Measurements from ENCODE around the gene FAM118B.

FAM118B gene

DNA sequence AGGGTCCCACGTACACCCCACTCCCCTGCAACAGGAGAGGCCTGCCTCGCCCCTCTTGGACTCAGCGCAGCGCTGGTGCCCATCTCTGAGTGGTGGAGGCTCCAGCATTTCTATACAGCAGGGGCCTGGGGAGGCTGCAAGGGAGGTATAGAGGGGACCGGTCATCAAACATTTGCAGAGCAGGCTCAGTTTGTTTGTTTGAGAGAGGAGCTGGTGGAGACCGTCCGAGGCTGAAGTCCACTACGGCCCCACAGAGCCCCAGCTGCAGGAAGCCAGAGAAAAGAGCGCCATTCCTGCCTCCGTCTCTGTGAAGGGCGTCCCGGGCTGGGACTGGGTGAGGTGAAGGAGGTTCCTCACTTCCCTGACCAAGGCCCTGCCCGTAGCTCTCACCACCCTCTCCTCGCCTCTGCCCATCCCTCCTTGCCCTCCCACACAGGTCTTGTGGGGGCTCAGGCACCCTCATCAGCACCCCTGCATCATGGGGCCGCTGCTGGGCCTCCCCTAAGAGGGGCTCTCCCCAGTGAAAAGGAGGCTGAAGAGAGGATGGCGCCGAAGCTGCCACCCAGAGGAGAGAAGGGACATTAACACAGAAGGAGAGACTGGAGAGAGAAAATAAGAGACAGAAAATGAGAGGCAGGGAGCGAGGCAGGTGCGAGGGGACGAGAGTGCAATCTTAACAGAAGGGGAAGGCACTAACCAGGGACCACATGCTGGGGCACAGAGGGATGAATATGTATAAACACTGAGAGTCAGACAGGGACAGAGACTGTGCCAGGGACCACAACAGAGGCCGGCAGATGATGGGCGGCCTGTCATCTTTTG lies 24.7 kb upstream of the FAM118B start:
- DNase-seq: peak; percentile 34

DNA sequence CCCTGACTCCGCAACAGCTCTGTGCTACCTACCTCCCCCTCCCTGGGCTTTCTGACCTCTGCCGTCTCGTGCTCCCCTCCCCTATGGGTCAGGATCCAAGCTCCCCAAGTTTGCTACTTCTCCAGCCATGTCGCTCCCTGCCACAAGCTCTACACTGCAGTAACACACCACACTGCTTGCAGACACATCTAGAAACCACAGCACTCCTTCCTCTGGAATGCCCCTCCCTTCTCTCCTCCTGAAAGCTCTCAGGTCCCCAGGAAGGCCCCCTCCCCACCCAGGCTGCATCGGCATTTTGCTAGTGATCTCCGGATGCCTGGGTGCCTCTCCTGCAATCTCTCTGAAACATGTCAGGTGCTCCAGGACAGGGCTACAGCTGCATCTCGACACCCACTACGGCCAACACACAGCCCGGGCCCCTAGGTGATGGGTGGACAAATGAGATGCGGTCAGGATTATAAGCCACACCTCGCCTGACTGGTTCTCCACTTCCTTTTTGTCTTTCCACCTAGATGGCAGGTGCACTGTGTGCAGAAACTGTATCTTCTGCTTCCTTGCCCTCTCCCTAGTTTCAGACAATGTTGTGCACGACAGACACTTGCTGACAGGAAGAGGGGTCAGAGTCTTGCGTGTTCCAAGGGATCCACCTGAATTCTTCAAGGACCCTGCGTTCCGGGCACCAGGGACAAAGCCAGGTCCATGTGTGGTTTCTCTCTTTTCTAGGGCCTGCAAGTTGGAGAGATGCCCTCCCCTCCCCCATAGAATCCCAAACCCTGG lies 23.1 kb upstream of the FAM118B start:
- no peak for DNase-seq

DNA sequence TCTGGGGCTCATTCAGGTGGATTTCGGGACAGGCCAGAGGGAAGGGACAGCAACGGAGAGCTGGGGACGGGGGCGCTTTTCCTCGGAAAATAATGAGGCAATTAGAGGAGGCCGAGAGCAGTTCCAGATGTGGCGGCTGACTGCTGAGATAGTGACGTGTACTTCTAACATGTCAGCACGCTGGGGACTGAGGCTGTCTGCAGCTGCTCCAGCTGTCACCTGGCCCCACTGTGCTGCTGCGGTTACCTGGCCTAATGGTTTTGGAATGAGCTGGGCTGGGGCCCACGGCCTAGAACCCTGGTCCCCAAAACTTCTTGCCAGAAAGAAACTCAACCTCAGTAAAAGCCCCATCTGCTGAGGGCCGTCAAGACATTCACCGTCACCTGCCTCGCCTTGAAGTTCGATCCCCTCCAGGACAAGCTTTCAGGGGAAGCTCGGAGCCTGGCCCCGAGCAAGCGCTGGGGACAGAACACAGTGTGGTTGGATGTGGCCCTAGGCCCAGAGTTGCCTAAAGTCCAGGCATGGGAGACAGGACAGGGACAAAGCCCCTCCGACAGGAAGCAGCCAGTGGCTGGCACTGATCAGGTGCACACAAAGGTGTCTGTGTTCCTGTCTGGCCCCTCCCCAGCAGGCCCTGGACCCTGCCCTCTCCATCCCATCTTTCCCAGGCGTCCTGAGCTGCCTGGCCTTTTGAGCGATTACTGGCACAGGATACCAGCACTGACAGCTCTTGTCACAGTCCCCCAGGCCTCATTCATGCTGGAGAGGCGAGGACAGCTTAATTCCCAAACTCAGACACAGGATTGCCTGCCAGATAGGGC lies 22.3 kb upstream of the FAM118B start:
- peak; percentile 14 for DNase-seq

DNA sequence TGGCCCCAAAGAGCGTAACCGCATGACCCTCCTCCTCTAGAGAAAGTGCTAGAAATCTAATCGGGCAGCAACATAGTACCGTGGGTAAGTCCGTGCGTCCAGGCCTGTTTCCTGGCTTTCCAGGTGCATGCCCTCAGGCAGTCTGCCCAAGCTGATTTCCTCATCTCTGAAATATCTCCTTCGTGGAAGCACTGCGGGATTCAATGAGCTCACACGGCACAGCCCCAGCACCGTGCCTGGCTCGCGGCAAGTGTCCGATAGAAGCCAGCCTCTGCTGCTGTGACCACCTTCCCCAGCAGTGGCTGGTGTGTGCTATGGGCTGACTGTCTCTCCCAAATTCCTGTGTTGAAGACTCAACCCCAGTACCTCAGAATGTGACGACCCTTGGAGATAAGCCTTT lies 20.8 kb upstream of the FAM118B start:
- no peak for DNase-seq

DNA sequence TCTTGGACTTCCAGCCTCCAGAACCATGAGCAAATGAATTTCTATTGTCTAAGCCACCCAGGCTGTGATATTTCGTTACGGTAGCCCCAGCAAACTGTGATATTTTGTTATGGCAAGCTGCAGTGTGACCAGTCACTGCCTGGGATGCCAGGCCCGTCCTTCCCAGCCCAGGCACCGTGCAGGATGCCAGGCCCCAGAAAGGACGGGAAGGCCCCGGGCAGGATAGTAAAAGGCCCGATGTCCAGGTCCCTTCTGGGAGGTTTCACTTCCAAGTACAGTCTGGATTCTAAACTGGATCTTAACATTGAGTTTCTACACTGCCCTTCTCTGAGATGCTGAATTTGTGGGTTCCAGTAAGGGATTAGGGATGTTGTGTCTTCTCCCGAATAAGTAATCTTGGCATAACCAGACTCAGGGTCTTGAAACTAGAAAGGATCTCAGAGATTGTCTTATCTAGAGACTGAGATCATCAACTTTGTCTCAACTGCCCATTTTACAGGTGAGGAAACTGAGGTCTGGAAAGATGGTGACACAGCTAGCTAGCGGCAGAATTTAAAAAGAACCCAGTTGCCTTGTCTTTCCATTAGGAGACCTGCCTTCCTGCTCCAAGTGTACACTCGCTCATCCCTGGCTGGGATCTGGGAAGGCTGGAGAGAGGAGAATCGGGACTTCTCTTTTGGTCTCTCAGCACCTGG lies 20.1 kb upstream of the FAM118B start:
- no peak for DNase-seq

DNA sequence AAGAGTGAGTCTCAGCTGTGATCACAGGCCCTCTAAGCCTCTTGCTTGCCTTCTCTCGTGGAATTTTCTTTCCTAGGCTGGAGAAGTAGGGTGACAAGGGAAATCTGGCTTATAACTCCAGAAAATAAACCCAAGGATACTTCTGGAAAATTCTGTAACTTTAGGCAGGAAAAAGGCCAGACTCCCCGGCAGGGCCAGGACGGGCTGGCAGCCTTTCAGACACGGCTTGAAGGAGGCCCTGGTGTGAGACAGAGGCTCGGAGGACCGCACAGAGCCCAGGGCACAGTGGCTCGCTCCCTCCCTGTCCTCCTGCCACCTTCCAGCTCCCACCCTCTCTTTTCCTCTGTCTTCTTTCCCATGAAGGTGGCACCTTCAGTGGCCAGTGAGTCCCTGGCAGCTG lies 19.2 kb upstream of the FAM118B start:
- no peak for DNase-seq

DNA sequence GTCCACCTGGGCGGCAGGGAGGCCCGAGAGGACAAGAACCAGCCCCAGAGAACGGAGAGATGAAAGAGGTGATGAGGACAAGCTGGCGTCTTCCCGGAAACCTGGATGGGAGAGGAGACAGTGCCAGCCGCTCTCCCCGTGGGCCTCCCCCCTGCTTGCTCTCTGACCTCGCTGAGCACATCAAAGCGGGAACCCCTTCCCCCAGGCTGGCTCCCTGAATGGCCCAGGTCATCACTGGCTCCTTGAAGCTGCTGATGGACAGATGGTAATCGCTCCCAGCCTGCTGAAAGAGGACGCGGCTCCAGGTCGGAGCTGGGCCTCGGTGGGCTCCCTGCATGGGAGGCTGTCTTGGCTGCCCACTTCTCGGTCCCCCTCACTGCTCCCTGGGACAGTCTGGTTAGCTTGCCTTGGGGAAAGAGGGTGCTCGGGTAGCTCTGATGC lies 18.5 kb upstream of the FAM118B start:
- no peak for DNase-seq

DNA sequence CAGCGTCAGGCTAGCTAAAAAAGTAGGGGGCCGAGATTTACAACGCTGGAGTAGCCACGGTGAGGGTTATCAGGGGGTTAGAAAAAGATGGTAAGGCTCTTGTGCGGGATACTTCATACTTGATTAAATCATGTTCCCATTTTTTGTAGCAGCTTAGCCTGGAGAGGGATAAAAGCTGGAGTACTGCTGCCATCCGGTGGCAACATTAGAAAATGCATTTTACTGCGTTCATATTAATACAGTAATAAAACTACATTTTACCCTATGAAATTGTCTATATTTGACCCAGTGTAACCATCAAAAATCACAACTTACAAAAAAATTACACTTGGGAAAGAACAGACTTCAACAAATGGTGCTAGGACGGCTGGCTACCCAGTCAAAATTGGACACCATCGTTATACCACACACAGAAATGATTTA lies 17.4 kb upstream of the FAM118B start:
- peak; percentile 65 for DNase-seq

DNA sequence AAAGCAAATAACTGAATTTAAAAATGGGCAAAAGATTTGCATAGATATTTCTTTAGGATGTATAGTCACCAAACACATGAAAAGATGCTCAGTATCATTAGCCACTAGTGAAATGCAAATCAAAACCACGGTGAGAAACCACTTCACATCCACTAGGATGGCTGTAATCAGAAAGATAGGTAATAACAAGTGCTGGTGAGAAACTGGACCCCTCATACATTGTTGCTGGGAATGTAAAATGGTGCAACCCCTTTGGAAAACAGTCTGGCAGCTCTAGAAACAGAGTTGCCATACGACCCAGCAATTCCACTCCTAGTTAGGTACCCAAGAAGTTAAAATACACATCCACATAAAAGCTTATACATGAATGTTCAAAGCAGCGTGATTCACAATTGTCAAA lies 16.5 kb upstream of the FAM118B start:
- DNase-seq: no peak

DNA sequence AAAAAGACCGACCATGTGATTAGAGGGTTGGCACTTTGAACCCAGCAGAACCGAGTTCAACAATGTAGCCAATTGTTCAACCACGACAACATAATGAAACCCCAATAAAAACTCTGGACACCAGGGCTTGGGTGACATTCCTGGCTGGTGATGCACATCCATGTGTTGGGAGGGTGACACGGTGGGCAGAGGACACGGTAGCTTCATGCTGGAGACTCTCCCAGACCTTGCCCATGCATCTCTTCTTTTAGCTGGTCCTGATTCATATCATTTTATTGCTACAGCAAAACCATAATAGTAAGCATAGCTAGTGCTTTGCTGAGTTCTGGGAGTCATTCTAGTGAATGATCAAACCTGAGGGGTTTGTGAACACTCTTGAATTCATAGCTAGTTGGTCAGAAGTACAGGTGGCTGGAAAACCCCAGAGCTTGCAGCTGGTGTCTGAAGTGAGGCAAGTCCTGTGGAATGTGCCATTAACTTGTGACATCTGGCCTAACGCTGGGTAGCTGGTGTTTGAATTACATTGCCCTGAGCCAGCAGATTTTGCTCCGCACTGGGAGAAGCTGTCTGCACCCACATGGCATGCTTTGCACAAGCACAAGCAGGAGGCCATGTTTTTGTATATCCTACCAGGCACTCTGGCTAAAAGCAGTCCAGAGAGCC lies 14.2 kb upstream of the FAM118B start:
- DNase-seq: no peak

DNA sequence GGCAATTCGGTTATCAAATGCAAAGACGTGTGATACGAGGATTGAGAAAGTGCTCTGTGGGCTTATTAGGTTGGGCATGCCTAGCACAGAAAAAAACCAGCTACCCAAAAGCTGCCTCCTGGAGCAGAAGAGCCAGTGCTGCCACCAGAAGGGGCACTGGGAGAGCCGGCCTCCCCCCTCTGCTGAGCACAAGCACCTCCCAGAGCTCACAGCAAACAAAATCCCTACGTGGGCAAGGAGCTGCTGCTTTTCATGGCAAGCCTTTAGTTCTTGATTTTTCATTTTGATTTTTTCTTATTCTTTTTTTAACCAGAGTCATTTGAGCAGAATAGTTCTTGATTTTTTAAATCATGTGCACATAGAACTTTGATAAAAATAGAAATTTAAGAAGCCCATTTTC lies 12.9 kb upstream of the FAM118B start:
- DNase-seq: no peak

DNA sequence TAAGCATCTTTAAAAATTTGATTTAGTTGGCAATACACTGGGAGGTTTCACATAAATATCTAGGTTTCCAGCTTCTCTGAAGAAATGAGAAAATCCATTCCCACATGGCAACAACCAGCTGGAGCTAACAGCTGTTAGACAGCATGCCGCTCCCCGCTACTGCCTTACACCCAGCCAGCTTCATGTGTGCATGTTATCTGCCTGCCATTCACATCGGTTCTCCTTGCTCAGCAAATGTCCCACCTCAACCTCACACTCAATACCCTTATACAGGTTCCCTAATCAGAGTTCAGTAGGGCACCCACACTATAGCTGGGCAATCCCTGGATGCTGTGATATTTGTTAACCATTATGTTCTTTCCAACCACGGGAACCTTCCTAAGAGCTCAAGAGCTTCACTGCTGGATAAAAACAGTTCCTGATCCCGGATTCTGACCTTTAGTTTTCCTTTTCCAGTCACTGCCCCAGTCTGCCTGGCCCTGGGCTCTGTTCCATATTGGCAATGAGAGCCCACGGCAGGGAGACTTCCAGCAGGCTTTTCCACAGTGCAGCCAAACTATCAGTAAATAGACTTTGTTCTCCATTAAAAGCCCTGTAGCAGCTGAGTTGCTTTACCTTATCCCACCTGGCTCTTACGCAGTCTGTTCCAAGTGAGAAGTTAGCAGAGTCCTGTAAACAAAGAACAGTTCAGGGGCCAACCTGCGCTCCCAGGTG lies 8.8 kb upstream of the FAM118B start:
- DNase-seq: no peak

DNA sequence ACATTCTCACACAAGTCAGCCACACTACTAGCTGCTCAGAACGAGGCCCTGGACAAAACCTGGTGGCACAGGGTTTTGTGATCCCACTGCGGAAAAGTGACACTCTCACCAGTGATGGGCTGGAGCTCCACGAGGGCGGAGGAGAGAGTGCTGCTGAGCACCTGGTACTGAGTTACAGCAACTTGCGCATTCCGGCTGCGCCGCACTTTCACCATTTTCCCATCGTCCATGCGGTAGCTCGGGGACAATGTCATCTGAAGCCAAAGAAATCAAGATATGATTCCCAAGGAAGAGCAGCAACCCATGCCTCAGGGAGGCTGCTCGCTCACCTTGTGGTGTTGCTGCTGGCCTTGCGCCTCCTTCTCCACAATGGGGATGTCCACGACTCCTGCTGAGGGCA lies 6.2 kb upstream of the FAM118B start:
- DNase-seq: no peak

DNA sequence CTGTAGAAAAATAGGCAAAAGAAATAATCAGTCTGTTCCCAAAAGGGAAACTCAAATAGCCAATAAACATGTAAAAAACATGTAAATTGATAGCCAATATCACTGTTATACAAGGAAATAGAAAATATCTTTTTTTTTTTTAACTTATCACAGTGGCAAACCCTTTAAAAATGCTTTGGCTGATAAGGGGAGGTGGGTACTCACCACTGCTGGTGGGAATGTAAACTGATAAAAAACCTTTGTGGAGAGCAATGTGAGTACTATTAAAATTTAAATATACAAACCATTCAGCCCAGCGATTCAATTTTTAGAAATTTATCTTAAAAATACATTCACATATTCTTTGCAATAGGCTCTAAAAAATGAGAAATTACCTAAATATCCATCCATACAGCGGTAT lies 3.7 kb upstream of the FAM118B start:
- DNase-seq: no peak

DNA sequence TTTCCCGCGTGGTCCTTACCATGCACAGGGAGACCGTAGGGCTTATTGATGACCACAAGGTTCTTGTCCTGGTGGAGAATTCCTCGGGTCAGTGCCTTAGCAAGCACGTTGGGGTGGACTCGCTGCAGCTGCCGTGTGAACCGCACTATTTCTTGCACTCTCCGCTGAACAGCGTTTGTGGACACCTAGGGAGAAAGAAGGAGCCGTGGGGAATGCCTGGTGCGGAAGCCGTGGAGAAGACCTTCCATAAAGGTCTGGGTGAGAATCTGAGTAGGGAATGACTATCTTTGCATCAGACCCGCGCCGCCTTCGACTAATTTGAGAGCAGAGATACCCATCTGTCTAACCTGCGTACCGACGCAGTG lies 729 bp upstream of the FAM118B start:
- no peak for DNase-seq

DNA sequence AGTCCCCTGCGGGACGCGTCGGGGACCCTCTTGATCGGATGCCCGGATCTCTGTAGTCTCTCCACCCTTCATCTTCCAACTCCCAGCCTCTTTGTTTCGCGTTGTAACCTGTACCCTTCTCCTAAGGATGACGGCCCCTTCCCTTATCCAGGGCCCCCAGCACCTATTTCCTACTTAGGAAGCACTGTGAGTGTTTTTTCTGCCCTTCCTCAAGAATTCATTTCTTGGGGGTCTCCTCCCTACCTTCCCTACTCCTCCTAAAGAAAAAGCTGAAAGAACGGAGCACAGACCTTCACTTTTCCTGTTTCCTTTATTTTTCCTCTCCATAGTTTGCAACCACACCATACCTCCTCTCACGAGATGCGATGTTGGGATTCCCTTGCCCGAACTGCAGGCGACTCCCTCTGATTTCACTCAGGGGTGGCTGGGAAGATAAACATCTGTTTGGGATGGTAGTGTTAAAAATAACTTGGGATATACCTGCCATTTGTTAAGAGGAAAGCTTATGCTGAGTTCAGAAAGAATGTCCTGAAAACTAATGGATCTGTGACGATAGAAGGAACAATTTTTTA lies 593 bp downstream of the FAM118B start:
- no peak for DNase-seq

DNA sequence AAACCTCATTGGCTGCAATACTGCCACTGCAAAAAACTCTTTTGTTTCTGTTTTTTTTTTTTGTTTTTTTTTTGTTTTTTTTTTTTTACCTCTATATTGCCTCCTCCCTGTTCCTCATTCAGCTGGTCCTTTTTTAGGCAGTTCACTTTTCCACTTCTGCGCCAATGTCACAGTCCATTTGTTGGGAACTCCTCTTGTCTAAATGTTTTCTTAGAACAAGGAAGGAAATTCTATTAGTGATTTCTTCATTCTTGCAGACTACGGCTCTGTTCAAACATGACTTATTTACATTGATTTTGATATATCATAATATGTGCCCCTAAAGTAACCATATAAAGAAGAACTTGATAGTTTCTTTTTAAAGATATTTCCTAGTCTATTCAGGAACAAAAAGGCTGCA lies 2.9 kb downstream of the FAM118B start:
- DNase-seq: no peak

DNA sequence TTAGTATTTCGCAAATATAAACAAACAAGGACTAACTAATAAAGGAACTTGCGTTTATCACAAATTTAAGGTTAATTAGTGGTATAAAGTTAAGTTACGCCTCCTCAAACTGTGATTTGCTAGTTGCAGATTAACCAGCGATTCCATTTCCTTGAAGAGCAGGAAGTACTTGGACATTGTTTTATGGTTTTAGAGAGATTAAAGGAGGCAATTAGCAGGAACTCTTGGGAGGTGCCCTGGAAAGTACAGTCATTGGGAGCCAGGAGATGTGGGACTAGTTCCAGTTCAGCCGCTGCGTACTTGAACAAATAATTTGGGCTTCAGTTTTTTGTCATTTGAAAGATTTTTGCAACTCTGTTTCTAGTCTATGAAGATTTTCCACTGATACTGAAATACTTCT lies 3.3 kb downstream of the FAM118B start:
- DNase-seq: no peak

DNA sequence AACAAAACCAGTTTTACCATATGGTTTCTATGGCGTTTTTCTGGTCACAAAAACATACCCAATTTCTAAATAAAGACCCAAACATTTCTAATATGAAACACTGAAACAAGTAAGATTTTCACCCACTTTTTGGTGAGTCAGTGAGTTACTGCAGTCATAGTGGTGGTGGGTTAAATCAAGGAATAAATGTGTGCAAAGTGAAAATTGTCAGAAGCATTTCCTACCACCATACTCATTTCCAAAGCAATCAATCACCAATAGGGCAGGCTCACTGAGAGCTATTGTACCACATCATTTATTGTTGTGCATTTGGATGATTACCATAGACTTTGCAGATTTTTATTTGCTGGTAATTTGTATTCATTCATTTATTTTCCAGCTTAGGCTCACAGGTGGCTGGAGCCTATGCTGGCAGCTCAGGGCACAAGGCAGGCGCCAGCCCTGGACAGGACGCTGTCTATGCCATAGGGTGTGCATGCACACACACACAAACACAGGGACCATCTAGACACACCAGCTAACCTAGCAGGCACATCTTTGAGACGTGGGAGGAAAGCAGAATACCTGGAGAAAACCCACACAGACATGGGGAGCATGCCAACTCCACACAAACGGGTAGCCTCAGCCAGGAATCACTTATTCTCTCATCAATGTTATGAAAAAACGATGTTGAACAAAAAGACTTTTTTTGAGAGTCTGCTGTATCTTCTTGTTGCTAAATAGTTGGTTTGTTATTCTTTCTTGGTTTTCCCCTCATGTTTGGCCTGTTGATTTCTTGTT lies 5.1 kb downstream of the FAM118B start:
- DNase-seq: no peak

DNA sequence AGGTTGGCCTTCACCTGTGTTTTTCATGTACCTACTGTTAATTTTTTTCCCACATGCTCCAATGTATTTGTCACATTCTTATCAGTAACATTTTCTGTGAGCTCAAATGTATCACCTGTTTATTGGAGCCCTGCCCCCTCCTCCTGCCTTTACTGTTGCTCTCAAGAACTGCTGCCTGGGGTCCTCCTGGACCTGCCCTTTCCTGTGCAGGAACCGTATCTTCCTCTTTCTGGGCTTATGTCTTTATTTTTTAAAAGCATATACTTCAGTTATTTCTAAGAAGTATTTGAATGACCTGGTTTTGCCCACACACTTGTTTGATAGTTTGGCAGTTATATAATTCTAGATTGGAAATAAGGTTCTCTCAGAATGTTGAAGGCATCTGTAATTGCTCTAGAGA lies 5.9 kb downstream of the FAM118B start:
- no peak for DNase-seq
